Prostate gland (tissue), 2 donors: ENCODE measurements around the gene ITK.
A peak's percentile ranks its signal among the peaks of the same experiment; 100 is the strongest.

ENCODE experiments used
- POLR2A ChIP-seq: fragments of 450-650 bp; IDR thresholded peaks from one replicate; pipeline ENCODE4 v1.6.1; 2016; ENCODE audit warnings: antibody characterized with exemption, mild to moderate bottlenecking
- POLR2AphosphoS5 ChIP-seq: sonication (generic); formaldehyde crosslinking; IDR thresholded peaks from one replicate; pipeline ENCODE4 v1.6.1; 2017; ENCODE audit warnings: antibody characterized with exemption
- TF ChIP-seq, protein P1 (sequence below), 4 experiments: fragments of 200-600 bp in 2 of 4; fragments of 450-650 bp in 2 of 4; sonication (generic) in 2 of 4; IDR thresholded peaks; 1 replicate in 3 of 4; 2 replicates in 1 of 4; pipeline ENCODE4 v1.5.1; 2016 to 2019; ENCODE audit warnings: antibody characterized with exemption in 4 of 4, mild to moderate bottlenecking in 2 of 4, moderate library complexity in 2 of 4

DNA sequence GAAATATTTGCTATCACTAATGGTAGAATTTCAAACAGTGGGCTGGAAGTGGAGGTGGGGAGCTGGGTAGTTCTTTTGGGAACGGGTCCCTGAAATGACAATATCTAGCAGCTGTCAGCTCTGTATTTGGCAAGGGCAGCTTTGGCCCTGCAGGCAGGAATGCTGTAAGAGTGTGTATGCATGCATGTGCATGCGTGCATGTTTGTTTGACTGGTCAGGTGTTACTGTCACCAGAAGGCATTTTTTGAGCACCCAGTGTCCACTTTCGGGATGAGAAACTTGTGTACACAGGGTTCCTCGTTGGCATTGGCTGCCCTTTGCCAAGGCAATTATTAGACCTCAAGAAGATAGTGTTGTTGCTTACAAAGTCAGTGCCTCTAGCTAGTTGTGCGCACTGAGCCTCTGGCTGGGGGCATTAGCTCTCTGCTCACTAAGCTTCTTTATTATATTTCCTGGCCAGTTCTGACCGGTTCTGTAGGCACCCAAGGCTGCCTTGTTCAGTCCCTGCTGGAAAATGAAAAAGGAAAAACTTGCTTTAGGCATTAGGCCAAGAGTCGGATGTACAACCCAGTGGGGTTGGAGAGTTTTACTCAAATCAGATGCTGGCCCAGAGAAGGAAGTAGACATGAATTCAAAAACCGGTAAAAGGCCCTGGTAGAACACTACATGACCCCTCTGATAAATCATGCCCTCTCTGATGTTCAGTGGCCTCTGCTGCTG, 87.3 kb downstream of the ITK start:
- TF ChIP-seq POLR2A, result no peak
- TF ChIP-seq, protein P1, sequence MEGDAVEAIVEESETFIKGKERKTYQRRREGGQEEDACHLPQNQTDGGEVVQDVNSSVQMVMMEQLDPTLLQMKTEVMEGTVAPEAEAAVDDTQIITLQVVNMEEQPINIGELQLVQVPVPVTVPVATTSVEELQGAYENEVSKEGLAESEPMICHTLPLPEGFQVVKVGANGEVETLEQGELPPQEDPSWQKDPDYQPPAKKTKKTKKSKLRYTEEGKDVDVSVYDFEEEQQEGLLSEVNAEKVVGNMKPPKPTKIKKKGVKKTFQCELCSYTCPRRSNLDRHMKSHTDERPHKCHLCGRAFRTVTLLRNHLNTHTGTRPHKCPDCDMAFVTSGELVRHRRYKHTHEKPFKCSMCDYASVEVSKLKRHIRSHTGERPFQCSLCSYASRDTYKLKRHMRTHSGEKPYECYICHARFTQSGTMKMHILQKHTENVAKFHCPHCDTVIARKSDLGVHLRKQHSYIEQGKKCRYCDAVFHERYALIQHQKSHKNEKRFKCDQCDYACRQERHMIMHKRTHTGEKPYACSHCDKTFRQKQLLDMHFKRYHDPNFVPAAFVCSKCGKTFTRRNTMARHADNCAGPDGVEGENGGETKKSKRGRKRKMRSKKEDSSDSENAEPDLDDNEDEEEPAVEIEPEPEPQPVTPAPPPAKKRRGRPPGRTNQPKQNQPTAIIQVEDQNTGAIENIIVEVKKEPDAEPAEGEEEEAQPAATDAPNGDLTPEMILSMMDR (IDR thresholded peaks at IDR 0.05), result peak in 2 of 4 experiments; percentile 14 to 21
- peak; percentile 14 for TF ChIP-seq POLR2AphosphoS5
